Measurements from ENCODE around the gene WIPF3. TPM values are rescaled to one million over a fixed set of nuclear protein-coding genes. Genes with fewer than 3 reads are reported as not detected.

The WIPF3 gene
- total RNA-seq, 1 donor from 2014 or later, result 7.3 TPM

DNA sequence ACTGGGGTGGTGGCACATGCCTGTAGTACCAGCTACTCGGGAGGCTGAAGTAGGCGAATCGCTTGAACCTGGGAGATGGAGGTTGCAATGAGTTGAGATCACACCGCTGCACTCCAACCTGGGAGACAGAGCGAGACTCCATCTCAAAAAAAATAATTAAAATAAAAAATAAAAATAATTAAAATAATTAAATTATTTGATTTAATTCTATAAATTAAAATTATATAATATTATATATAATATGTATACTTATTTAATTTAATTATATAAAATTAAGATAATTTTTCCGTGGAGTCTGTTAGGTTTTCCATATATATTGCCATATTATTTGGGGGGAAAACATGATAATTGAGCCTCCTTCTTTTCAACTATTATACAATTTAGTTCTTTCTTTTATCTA lies 12.0 kb downstream of the WIPF3 start:
- TF ChIP-seq, protein P1, sequence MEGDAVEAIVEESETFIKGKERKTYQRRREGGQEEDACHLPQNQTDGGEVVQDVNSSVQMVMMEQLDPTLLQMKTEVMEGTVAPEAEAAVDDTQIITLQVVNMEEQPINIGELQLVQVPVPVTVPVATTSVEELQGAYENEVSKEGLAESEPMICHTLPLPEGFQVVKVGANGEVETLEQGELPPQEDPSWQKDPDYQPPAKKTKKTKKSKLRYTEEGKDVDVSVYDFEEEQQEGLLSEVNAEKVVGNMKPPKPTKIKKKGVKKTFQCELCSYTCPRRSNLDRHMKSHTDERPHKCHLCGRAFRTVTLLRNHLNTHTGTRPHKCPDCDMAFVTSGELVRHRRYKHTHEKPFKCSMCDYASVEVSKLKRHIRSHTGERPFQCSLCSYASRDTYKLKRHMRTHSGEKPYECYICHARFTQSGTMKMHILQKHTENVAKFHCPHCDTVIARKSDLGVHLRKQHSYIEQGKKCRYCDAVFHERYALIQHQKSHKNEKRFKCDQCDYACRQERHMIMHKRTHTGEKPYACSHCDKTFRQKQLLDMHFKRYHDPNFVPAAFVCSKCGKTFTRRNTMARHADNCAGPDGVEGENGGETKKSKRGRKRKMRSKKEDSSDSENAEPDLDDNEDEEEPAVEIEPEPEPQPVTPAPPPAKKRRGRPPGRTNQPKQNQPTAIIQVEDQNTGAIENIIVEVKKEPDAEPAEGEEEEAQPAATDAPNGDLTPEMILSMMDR (IDR thresholded peaks at IDR 0.05; ENCODE audit: unreplicated experiment), result no peak
- Mint-ChIP-seq H3K27me3 (ENCODE audit: low read depth) (peaks cover 15% of the 10 kb centered on the region), H3K36me3 (no peaks in the 10 kb centered on the region), H3K27ac (no peak overlapping the region), H3K4me1 (no peaks in the 10 kb centered on the region), H3K4me3 (no peak overlapping the region), H3K9me3 (peaks cover 5% of the 10 kb centered on the region)
- no peak for DNase-seq (ENCODE audit: low spot score in 2 of 2, unreplicated experiment in 2 of 2)

DNA sequence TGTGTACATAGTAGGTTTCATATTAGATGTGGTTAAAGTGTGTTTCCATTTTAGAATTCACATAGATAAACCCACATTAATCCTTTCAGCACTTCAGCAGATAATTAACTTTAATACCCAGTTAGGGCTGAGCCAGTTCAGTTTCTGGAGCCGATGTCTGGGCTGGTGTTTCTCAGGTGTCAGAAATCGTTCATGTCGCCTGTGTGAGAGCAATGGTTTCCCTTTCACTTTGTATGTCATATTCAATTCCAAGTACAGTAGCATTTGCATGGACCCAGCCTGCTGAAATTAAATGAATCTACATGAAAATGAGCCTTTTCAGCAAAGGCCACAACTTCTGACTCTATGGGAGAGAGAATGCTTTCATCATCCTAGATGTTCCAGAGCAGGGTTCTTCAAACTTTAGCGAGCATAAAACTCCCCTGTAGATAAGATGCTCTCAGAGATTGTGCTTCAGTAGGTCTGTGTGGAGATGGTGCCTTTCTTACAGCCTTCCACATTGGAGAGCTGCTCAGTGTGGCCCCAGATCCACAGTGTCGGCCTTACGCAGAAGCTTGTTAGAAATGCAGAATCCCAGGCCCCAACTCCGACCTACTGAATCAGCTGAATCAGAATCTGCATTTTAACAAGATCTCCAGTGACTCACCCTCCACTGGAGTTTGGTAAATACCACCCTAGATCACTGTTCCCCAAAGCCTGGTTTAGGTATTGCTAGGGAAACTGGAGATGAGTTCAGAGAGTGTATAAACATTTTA lies 19.6 kb downstream of the WIPF3 start:
- H3K36me3 Mint-ChIP-seq, result no peaks in the 10 kb centered on the region
- peaks cover 6% of the 10 kb centered on the region for H3K9me3 Mint-ChIP-seq
- no peak for DNase-seq (ENCODE audit: low spot score in 2 of 2, unreplicated experiment in 2 of 2)
- H3K4me3 Mint-ChIP-seq, result no peak overlapping the region
- peaks cover 5% of the 10 kb centered on the region for H3K27me3 Mint-ChIP-seq (ENCODE audit: low read depth)
- H3K27ac Mint-ChIP-seq, result no peak overlapping the region
- no peaks in the 10 kb centered on the region for H3K4me1 Mint-ChIP-seq
- TF ChIP-seq, protein P1 (IDR thresholded peaks at IDR 0.05; ENCODE audit: unreplicated experiment), result no peak

DNA sequence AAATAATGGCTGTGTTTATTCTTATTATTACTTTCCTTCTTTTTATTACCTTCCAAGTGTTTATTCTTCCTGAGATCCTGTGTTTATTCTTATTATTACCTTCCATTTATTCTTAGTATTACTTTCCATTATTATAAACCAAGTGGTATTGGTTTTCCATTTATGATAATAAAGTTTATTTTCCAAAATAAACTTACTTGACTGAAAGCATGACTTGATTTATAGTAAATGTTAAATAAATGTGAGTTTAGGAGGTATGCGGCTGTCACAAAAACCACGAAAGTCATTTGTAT lies 20.2 kb downstream of the WIPF3 start:
- H3K9me3 Mint-ChIP-seq, result peaks cover 9% of the 10 kb centered on the region
- no peak overlapping the region for H3K27ac Mint-ChIP-seq
- TF ChIP-seq, protein P1 (IDR thresholded peaks at IDR 0.05; ENCODE audit: unreplicated experiment), result no peak
- H3K4me1 Mint-ChIP-seq, result no peaks in the 10 kb centered on the region
- peaks cover 5% of the 10 kb centered on the region for H3K27me3 Mint-ChIP-seq (ENCODE audit: low read depth)
- no peak for DNase-seq (ENCODE audit: low spot score in 2 of 2, unreplicated experiment in 2 of 2)
- H3K4me3 Mint-ChIP-seq, result no peak overlapping the region
- H3K36me3 Mint-ChIP-seq, result peaks cover 2% of the 10 kb centered on the region

DNA sequence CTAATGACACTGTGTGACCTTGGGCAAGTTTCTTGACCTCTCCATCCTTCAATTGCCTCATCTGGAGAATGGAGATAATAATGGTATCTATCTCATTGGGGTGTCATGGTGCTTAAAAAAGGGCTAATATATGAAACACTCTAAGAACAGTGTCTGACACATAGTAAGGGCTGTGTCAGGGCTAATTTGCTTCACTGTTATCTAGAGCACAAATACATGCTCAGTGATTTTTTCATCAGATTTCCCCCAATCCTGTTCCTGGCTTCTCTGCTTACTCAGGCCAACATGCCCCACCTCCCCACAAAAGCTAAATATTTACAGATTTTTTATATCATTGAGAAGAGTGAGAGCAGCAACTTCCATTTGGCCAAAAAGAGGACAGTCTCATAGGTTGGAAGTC lies 20.6 kb downstream of the WIPF3 start:
- no peak overlapping the region for H3K27ac Mint-ChIP-seq
- DNase-seq (ENCODE audit: low spot score in 2 of 2, unreplicated experiment in 2 of 2), result no peak
- no peak overlapping the region for H3K4me3 Mint-ChIP-seq
- no peaks in the 10 kb centered on the region for H3K4me1 Mint-ChIP-seq
- peaks cover 5% of the 10 kb centered on the region for H3K27me3 Mint-ChIP-seq (ENCODE audit: low read depth)
- peaks cover 10% of the 10 kb centered on the region for H3K9me3 Mint-ChIP-seq
- TF ChIP-seq, protein P1 (IDR thresholded peaks at IDR 0.05; ENCODE audit: unreplicated experiment), result no peak
- peaks cover 3% of the 10 kb centered on the region for H3K36me3 Mint-ChIP-seq

DNA sequence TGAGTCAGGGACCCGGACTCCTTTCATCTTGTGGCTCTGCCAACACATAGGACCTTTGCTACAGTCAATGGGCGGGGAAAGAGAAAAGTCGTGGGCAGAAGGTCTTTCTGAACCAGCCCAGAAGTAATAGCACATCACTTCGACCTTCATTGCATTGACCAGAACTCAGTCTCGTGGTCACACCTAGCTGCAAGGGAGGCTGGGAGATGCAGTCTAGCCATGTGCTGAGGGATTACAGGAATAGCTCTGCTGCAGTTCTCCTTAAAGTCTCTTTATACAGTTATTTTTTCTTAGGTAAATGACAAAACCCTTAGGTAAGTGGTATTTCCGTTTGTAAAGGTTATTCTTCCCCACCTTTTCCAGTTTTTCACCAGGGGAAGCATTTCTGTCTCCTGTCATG lies 25.4 kb downstream of the WIPF3 start:
- Mint-ChIP-seq H3K4me1 (no peaks in the 10 kb centered on the region), H3K36me3 (peaks cover 3% of the 10 kb centered on the region), H3K4me3 (no peak overlapping the region), H3K27ac (no peak overlapping the region), H3K27me3 (ENCODE audit: low read depth) (no peaks in the 10 kb centered on the region), H3K9me3 (peaks cover 16% of the 10 kb centered on the region)
- TF ChIP-seq, protein P1 (IDR thresholded peaks at IDR 0.05; ENCODE audit: unreplicated experiment), result no peak
- DNase-seq (ENCODE audit: low spot score in 2 of 2, unreplicated experiment in 2 of 2), result no peak

DNA sequence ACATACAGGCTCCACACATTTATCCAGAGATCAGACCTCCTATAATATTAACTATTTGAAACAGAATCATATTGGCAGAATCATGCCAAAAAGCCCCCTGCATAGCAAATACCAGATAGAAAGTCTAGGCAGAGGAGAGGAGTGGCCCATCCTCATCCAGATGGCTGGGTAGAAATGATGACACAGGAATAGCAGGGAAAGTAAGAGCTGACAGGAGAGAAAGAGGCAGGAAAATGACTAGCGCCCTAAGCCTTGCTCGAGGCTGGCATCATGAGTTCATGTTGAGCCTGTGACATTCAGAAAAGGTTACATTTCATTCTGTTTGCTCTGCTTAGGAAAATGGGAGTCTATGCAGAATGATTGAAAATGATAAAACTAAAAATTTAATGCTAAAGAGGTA lies 27.6 kb downstream of the WIPF3 start:
- Mint-ChIP-seq H3K36me3 (peaks cover 3% of the 10 kb centered on the region), H3K4me1 (no peaks in the 10 kb centered on the region), H3K27me3 (ENCODE audit: low read depth) (no peaks in the 10 kb centered on the region), H3K27ac (no peak overlapping the region), H3K9me3 (peaks cover 16% of the 10 kb centered on the region), H3K4me3 (no peak overlapping the region)
- TF ChIP-seq, protein P1 (IDR thresholded peaks at IDR 0.05; ENCODE audit: unreplicated experiment), result no peak
- no peak for DNase-seq (ENCODE audit: low spot score in 2 of 2, unreplicated experiment in 2 of 2)

Data from mesothelial cell of epicardium (in vitro differentiated cells).